Body of pancreas (tissue), 4 donors: Measurements from ENCODE around the gene TMEM98. TPM values are rescaled to one million over a fixed set of nuclear protein-coding genes. Genes with fewer than 3 reads are reported as not detected.
"Not testable (repeated sequence)": the region's sequence is repeated elsewhere in the genome, so short reads cannot be mapped to it uniquely, and the experiment has no call there.

ENCODE experiments used
- ATAC-seq: fragments of 150-250 bp; one replicate; pipeline ENCODE4 v1.9.1; 2016
- DNase-seq, 4 donors: peaks; one replicate each; pipeline ENCODE4 v3.0.0-alpha.2; 2019
- H3K27ac ChIP-seq, 4 donors: fragments of 200-600 bp; sonication (generic); 1 replicate in 3 of 4; 2 replicates in 1 of 4; pipeline versions ENCODE4 v1.5.1 to v1.6.1; 2016 to 2019; ENCODE audit warnings: mild to moderate bottlenecking in 1 of 4, mixed read lengths in 1 of 4, moderate library complexity in 1 of 4
- H3K27me3 ChIP-seq, 2 donors: fragments of 200-600 bp; sonication (generic); one replicate each; pipeline ENCODE4 v1.6.0; 2016; ENCODE audit warnings: mild to moderate bottlenecking in 1 of 2
- H3K36me3 ChIP-seq, 2 donors: fragments of 200-600 bp; sonication (generic); replicated peaks in 1 of 2; 2 replicates each; pipeline ENCODE4 v1.5.1; 2016; ENCODE audit warnings: low read depth in 2 of 2; ENCODE audit not compliant: insufficient read depth in 1 of 2
- H3K4me1 ChIP-seq: fragments of 200-600 bp; sonication (generic); one replicate; pipeline ENCODE4 v1.6.0; 2016
- H3K4me3 ChIP-seq, 2 donors: fragments of 200-600 bp; sonication (generic); 1 replicate in 1 of 2; 2 replicates in 1 of 2; pipeline ENCODE4 v1.5.1; 2016 to 2019
- H3K9me3 ChIP-seq, 3 donors: fragments of 200-600 bp; sonication (generic); 1 replicate in 2 of 3; 2 replicates in 1 of 3; pipeline ENCODE4 v1.5.1; 2016
- CTCF ChIP-seq, 7 experiments: fragments of 450-650 bp in 4 of 7; fragments of 200-600 bp in 3 of 7; sonication (generic) in 3 of 7; IDR thresholded peaks; one replicate each; pipeline ENCODE4 v1.5.1; 2016 to 2019; ENCODE audit warnings: antibody characterized with exemption in 7 of 7
- POLR2A ChIP-seq, 3 donors: fragments of 450-650 bp; IDR thresholded peaks; one replicate each; pipeline ENCODE4 v1.6.1; 2016; ENCODE audit warnings: antibody characterized with exemption in 3 of 3, mild to moderate bottlenecking in 2 of 3
- WGBS, 2 donors: methylation state at CpG; one replicate each; pipeline ENCODE4 v1.1.5; 2017; 5-methylcytosine and 5-hydroxymethylcytosine counted together
- intact Hi-C: fragments of 100-400 bp; cut with DNase I; formaldehyde crosslinking; loops from one replicate; pipeline ENCODE4 v1.15.1; 2023
- total RNA-seq, 2 donors: library from RNA; depleted of rRNA; stranded (reverse); fragments of >200 nt; gene quantifications; one replicate each; pipeline ENCODE4 v1.1.0, GENCODE V29; 2016

The TMEM98 gene
- total RNA-seq, 2 donors from 2014 or later: 88.2 to 99.2 TPM

GRCh38 chr17:32949181-32949580 lies 21.2 kb downstream of the TMEM98 start:
- Histone ChIP-seq H3K27me3 (no peaks in the 10 kb centered on the region), H3K4me1 (peaks cover 27% of the 10 kb centered on the region), H3K4me3 (no peak overlapping the region), H3K9me3 (no peaks in the 10 kb centered on the region), H3K27ac (no peak overlapping the region), H3K36me3 (no peaks in the 10 kb centered on the region)
- no peak for TF ChIP-seq POLR2A (IDR thresholded peaks at IDR 0.05)
- TF ChIP-seq CTCF (IDR thresholded peaks at IDR 0.05): no peak
- 82 to 84% methylated on average over 7 of the region's 7 CpGs for WGBS, 2 donors
- intact Hi-C loops: loop anchor here (10.0 kb wide), 1 partner anchor 46 kb away; the partner anchor contains the start of gene SPACA3
- DNase-seq (no peak), ATAC-seq (no peak)

- H3K27me3 ChIP-seq, ATAC-seq, H3K36me3 ChIP-seq, H3K4me3 ChIP-seq, H3K27ac ChIP-seq, intact Hi-C loops, H3K9me3 ChIP-seq, DNase-seq: not testable (repeated sequence)
- WGBS, 2 donors: 81 to 90% methylated on average over 1 of the region's 1 CpG
- H3K4me1 ChIP-seq: peaks cover 39% of the 10 kb centered on the region
Measured at GRCh38 chr17:32952491-32952890, 24.5 kb downstream of the TMEM98 start.

GRCh38 chr17:32953045-32953444 lies 25.1 kb downstream of the TMEM98 start:
- no peak for ATAC-seq
- H3K4me3 ChIP-seq: no peak overlapping the region

GRCh38 chr17:32953857-32954256 lies 25.9 kb downstream of the TMEM98 start:
- H3K27me3 ChIP-seq: no peaks in the 10 kb centered on the region
- DNase-seq: no peak
- H3K4me1 ChIP-seq: peaks cover 39% of the 10 kb centered on the region
- 74 to 95% methylated on average over 2 of the region's 2 CpGs for WGBS, 2 donors
- H3K4me3 ChIP-seq: no peak overlapping the region
- no peaks in the 10 kb centered on the region for H3K36me3 ChIP-seq
- H3K27ac ChIP-seq: peak overlapping the region in 3 of 4 donors; percentile 69 to 83 (median 71)
- intact Hi-C loops: no loop called here
- ATAC-seq: no peak
- no peak for TF ChIP-seq CTCF (IDR thresholded peaks at IDR 0.05)
- TF ChIP-seq POLR2A (IDR thresholded peaks at IDR 0.05): no peak
- H3K9me3 ChIP-seq: no peaks in the 10 kb centered on the region

More at GRCh38 chr17:32953045-32953444, 25.1 kb downstream of the TMEM98 start:
- no peak for DNase-seq
- peaks cover 39% of the 10 kb centered on the region for H3K4me1 ChIP-seq
- no peak for TF ChIP-seq POLR2A (IDR thresholded peaks at IDR 0.05)
- TF ChIP-seq CTCF (IDR thresholded peaks at IDR 0.05): no peak
- intact Hi-C loops: no loop called here
- no peaks in the 10 kb centered on the region for H3K27me3 ChIP-seq
- peak overlapping the region in 1 of 4 donors; percentile 71 for H3K27ac ChIP-seq
- H3K36me3 ChIP-seq: no peaks in the 10 kb centered on the region
- no peaks in the 10 kb centered on the region for H3K9me3 ChIP-seq

- Histone ChIP-seq H3K27me3 (no peaks in the 10 kb centered on the region), H3K36me3 (no peaks in the 10 kb centered on the region), H3K9me3 (no peaks in the 10 kb centered on the region), H3K4me3 (no peak overlapping the region), H3K27ac (peak overlapping the region; percentile 59 to 83 (median 70)), H3K4me1 (peaks cover 39% of the 10 kb centered on the region)
- ATAC-seq (peak; percentile 96), DNase-seq (peak; percentile 90 to 95 (median 92))
- 18% methylated on average over 8 of the region's 8 CpGs for WGBS, 2 donors
- intact Hi-C loops: no loop called here
- no peak for TF ChIP-seq POLR2A (IDR thresholded peaks at IDR 0.05)
- peak in 1 of 7 experiments; percentile 12 for TF ChIP-seq CTCF (IDR thresholded peaks at IDR 0.05)
Measured at GRCh38 chr17:32954477-32954876, 26.5 kb downstream of the TMEM98 start.
